Epidermal melanocyte (primary cell): ENCODE data around the gene TLL2.

ENCODE experiments used
- DNase-seq: peaks from one replicate; pipeline ENCODE4 v3.0.0; 2011; ENCODE audit warnings: low spot score; ENCODE audit not compliant: insufficient read length

Gene TLL2

GRCh38 chr10:96325719-96326373 is 187.9 kb downstream of the TLL2 start:
- DNase-seq = no peak

- DNase-seq = no peak
These were observed 189.3 kb downstream of the TLL2 start for GRCh38 chr10:96324447-96324846.

GRCh38 chr10:96322275-96322674 is 191.5 kb downstream of the TLL2 start:
- DNase-seq = no peak

- DNase-seq = no peak
These were observed 191.9 kb downstream of the TLL2 start for GRCh38 chr10:96321822-96322221.

GRCh38 chr10:96319754-96320474 is 193.8 kb downstream of the TLL2 start:
- DNase-seq = no peak

- DNase-seq = no peak
These were observed 196.5 kb downstream of the TLL2 start for GRCh38 chr10:96317067-96317833.
